HL-60 (cell line): Measurements from ENCODE around the gene RHOH.

Source experiments
- GABPA ChIP-seq: IDR thresholded peaks from 2 replicates; pipeline ENCODE4 v1.6.1; 2012; ENCODE audit warnings: low read depth
- POLR2AphosphoS5 ChIP-seq: IDR thresholded peaks from 2 replicates; pipeline ENCODE4 v1.6.1; 2012; ENCODE audit warnings: low read depth
- SPI1 ChIP-seq: IDR thresholded peaks from 2 replicates; pipeline ENCODE4 v1.6.1; 2012; ENCODE audit warnings: low read depth, mild to moderate bottlenecking, borderline replicate concordance
- TF ChIP-seq, protein P1 (sequence below): IDR thresholded peaks from one replicate; pipeline ENCODE4 v1.5.1; 2011; ENCODE audit warnings: low read length, control low read depth, inconsistent platforms; ENCODE audit not compliant: insufficient read depth
- TF ChIP-seq, protein P2 (sequence below): IDR thresholded peaks from 2 replicates; pipeline ENCODE4 v1.6.1; 2012; ENCODE audit warnings: low read depth; ENCODE audit not compliant: insufficient replicate concordance

DNA sequence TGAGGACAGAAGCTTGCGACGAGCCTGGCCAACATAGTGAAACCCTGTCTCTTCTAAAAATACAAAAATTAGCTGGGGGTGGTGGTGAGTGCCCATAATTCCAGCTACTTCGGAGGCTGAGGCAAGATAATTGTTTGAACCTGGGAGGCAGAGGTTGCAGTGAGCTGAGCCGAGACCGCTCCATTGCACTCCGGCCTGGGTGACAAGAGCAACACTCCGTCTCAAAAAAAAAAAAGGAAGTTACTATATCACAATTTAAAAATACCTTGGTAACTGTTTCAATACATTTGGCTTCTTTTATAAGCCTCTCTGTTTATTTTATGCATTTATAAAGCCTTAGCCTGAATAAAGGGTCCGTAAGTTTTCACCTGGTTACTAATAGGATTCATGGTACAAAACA, 91.7 kb downstream of the RHOH start:
- TF ChIP-seq, protein P1, sequence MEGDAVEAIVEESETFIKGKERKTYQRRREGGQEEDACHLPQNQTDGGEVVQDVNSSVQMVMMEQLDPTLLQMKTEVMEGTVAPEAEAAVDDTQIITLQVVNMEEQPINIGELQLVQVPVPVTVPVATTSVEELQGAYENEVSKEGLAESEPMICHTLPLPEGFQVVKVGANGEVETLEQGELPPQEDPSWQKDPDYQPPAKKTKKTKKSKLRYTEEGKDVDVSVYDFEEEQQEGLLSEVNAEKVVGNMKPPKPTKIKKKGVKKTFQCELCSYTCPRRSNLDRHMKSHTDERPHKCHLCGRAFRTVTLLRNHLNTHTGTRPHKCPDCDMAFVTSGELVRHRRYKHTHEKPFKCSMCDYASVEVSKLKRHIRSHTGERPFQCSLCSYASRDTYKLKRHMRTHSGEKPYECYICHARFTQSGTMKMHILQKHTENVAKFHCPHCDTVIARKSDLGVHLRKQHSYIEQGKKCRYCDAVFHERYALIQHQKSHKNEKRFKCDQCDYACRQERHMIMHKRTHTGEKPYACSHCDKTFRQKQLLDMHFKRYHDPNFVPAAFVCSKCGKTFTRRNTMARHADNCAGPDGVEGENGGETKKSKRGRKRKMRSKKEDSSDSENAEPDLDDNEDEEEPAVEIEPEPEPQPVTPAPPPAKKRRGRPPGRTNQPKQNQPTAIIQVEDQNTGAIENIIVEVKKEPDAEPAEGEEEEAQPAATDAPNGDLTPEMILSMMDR = no peak
- TF ChIP-seq POLR2AphosphoS5 (no peak), GABPA (no peak), SPI1 (no peak)
- TF ChIP-seq, protein P2, sequence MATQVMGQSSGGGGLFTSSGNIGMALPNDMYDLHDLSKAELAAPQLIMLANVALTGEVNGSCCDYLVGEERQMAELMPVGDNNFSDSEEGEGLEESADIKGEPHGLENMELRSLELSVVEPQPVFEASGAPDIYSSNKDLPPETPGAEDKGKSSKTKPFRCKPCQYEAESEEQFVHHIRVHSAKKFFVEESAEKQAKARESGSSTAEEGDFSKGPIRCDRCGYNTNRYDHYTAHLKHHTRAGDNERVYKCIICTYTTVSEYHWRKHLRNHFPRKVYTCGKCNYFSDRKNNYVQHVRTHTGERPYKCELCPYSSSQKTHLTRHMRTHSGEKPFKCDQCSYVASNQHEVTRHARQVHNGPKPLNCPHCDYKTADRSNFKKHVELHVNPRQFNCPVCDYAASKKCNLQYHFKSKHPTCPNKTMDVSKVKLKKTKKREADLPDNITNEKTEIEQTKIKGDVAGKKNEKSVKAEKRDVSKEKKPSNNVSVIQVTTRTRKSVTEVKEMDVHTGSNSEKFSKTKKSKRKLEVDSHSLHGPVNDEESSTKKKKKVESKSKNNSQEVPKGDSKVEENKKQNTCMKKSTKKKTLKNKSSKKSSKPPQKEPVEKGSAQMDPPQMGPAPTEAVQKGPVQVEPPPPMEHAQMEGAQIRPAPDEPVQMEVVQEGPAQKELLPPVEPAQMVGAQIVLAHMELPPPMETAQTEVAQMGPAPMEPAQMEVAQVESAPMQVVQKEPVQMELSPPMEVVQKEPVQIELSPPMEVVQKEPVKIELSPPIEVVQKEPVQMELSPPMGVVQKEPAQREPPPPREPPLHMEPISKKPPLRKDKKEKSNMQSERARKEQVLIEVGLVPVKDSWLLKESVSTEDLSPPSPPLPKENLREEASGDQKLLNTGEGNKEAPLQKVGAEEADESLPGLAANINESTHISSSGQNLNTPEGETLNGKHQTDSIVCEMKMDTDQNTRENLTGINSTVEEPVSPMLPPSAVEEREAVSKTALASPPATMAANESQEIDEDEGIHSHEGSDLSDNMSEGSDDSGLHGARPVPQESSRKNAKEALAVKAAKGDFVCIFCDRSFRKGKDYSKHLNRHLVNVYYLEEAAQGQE = no peak
